NCI-H2107 treated with DMSO at 0.1 percent for 48 hours (cell line): ENCODE data around the gene EDARADD.
A peak's percentile ranks its signal among the peaks of the same experiment; 100 is the strongest.
"Not testable (repeated sequence)": the region's sequence is repeated elsewhere in the genome, so short reads cannot be mapped to it uniquely, and the experiment has no call there.

Source experiments
- DNase-seq: peaks from one replicate; lab custom pipeline; 2025; ENCODE audit not compliant: unreplicated experiment; lab: John Stamatoyannopoulos, UW

Gene EDARADD

DNA sequence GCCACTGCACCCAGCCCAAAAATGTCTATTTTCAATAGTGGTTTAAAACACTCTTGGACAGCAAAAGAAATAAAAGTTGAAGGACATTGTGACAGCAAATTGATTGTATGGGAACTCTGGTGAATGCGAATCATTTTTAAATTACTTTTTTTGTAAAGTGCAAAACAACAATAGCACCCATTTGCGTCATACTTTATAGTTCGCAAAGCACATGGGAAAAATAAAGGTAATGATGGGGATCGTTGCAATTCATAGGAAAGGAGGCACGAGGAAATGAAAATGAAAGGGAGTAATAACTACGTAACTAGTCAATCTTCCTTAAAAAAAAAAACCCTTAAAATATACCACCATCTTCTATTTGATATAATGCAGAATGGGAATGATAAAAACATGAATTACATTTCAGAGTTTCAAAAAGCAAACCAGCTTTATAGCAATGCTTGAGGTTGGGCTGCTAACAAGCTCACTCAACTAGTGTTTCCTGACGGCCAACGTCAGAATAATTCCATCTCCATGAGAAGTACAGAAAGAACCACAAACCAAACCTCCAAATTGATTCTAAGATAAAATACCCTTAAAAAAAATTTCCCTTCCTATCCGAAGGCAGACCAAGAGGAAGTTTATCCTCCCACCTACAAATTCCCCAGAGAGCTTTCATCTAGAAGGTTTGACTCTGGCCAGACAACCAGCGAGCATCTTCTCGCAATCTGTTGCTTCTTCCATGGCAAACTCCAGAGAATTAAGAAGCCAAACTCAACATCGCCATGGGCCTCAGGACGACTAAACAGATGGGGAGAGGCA, at the start of gene EDARADD:
Gene EDARADD, plus strand, starts transcription at position 606 of the 801 bp plus-strand sequence. Its CDS starts 159 bp downstream, at position 765.
- DNase-seq, result no peak

DNA sequence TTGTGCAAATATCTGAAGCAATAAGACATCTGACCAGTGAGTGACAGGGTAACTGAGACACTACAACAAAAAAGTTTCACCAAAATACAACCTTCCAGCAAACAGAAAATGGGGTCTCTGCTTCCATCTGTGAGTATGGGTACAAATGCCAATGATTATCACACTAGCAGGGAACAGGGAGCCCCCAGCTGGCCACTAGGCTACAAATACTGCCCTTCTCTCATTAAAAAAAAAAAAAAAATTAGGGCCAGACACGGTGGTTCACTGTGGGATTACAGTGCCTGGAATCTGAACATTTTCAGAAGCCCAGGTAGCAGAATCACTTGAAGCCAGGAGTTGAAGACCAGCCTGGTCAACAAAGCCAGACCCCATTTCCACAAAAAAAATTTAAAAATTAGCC, 48.4 kb upstream of the EDARADD start:
- peak; percentile 20 for DNase-seq

DNA sequence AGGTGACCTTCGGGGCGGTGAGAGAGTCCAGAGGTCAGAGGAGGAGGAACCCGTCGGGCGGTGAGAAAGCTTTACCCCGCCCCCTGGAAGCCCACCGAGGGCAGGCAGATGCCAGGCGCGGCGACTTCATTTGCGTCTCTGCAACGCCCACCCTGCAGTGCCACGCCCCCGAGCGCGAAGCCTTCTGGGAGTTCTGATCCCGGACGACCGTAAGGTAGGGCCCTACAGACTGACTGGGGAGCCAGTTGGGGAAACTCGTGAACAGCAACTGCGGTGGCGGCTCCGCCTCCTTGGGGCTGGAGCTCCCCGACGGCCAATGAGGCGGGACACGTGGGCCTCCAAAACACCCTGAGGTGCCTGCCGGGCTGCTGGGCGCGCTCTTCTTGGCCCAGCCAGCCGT, 46.0 kb upstream of the EDARADD start:
- no peak for DNase-seq

DNA sequence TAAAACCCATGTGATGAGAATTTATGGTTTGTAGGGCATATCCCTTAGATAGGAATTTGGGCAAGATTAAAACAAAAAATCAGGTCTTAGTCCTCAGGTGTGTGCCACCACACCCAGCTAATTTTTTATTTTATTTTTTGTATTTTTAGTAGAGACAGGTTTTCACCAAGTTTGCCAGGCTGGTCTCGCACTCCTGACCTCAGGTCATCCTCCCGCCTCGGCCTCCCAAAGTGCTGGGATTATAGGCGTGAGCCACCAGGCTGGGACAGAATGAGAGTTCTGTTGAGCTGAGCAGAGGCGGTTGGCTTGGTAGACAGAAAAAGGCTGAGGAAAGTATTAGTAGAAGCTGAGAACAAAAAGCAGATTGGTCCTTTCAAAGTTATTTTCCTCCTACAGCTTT, 43.8 kb upstream of the EDARADD start:
- DNase-seq, result no peak

DNA sequence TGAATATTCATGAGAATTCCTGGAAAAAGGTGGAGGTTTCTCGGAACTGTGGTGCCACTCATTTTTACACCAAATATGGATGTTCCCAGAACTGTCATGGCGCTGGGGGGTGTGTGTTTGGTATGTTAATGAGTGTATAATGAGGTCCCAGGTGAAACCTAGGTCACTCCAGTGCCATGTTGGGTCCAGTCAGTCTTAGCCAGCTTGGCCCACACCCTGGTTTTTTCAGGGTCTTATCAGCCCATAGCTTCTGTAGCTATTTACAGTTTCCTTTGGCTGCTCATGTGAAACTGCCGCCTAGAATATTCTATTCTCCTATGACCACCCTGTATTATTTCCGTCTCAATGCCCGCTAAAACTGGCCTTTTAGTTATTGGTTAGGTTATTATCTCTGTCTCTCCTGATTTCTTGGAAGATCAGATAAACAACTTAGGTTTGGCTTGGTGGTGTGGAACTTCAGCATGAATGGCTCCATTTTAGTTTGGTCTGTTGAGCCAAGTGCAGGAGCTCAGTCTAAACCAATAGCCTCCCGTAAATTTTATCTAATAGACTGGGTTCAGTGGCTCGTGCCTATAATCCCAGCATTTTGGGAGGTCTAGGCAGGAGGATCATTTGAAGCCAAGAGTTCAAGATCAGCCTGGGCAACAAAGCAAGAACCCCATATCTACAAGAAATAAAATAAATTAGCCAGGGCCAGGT, 42.1 kb upstream of the EDARADD start:
- no peak for DNase-seq

DNA sequence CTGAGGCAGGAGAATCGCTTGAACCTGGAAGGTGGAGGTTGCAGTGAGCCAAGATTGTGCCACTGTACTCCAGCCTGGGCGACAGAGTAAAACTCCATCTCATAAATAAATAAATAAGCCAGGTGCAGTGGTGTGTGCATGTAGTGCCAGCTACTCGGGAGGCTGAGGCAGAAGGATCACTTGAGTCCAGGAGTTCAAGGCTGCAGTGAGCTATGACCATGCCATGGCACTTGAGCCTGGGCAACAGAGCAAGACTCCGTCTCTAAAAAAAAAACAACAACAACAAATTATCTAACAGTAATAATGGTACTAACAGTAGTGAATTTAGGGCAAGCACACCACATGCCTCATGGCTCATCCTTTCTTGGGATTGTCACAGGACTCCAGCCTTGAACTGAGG, 41.3 kb upstream of the EDARADD start:
- not testable (repeated sequence) for DNase-seq

DNA sequence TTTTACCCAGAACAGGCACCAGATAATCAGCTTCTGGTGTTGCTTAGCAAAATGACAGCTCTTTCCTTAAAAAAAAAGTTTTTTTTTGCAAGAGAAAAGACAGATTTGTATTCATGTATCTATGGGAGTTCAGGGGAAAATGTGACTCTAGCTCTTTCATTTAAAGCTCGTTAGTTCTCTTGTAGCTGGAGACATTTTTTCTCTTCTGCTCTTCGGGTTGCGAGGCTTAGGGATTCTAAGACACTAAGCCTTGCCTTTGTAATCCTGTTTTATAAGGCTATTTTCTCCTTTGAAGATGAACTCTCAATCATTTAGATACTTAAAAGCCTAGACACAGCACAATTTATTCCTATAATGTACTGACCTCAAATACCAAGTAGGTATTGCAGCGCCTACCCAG, 40.3 kb upstream of the EDARADD start:
- no peak for DNase-seq

DNA sequence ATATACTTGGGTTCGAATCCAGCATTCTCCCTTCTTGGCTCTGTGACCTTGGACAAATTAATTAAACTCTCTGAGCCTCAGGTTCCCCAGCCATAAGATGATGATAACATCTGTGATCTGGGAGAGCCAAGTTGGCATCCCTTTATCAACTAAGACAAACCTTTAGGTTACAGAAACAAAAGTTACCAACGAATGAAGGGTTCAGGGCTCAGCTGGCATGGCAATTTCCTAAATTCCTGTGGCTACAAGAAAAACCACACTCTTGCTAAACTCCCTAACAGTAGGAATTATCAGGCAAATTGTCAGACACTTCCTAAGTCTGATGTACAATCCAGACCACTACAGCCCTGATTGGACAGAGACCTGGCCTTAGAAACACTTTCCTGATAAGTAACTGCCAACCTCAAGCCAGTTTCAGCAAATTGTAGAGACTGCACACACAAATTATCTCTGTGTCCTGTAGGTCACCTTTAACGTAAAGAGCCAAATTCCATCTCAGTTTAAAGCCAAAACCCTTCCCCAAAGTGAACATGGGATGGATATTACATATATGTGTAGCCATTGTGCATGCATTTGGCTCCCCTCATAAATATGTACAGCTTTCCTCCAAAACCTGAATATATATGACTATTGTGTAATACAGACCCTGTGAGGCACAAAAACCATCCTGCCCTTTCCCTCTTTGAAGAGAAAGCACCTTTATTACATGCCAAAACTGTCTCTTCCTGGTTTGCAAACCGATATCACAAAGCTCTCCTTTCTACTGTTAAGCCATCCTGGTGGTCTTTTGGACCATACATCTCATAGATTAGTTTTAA, 39.5 kb upstream of the EDARADD start:
- no peak for DNase-seq

DNA sequence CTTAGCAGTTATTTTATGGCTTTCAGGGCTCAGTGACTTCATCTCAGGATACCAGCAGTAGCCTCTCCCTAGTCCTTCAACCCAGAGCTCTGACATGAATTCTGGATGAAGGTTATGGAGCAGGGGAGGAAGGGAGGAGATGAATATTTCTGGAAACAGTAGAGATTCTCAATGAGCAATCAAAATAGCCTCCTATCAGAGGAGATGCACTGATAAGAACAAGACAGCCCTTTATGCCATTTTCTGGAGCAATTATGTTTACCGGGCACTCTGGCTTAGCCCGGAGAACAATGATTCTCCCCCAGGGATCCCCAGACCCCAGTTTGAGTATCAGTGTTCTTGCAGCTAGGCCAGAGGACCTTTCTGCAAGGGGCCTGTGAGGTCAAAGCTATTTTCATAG, 37.9 kb upstream of the EDARADD start:
- no peak for DNase-seq

DNA sequence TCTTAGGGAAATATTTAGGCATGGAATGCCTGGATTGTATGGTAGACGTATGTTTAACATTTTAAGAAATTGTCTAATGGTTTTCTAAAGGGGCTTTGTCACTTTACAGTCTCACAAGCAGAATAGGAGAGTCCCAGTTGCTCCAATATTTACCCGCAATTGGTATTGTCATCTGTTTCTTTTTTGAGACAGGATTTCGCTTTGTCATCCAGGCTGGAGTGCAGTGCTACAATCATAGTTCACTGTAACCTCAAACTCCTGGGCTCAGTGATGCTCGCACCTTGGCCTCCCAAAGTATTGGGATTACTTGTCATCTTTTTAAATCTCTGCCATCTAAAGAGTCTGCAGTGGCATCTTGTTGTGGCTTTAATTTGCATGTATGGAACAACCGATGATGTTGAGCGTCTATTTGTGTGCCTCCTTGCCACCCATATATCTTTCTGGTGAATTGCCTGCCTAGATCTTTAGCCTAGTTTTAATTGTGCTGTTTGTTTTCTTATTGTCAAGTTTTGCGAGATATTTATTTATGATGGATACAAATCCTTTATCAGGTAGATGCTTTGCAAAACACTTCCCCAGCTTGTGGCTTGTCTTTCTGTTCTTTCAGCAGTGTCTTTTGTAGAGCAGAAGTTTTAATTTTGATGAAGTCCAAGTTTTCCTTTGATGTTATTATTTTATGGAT, 32.0 kb upstream of the EDARADD start:
- DNase-seq, result no peak

DNA sequence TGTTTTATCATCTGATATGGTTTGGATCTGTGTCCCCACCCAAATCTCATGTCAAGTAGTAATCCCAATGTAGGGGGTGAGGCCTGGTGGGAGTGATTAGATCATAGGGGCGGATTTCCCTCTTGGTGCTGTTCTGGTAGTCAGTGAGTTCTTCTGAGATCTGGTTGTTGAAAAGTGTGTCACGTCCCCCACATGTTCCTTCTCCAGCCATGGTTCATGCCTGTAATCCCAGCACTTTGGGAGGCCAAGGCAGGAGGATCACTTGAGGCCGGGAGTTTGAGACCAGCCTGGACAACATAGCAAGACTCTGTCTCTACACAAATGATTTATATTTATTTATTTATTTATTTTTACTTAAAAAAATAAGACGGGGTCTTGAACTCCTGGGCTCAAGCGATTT, 30.8 kb upstream of the EDARADD start:
- no peak for DNase-seq

DNA sequence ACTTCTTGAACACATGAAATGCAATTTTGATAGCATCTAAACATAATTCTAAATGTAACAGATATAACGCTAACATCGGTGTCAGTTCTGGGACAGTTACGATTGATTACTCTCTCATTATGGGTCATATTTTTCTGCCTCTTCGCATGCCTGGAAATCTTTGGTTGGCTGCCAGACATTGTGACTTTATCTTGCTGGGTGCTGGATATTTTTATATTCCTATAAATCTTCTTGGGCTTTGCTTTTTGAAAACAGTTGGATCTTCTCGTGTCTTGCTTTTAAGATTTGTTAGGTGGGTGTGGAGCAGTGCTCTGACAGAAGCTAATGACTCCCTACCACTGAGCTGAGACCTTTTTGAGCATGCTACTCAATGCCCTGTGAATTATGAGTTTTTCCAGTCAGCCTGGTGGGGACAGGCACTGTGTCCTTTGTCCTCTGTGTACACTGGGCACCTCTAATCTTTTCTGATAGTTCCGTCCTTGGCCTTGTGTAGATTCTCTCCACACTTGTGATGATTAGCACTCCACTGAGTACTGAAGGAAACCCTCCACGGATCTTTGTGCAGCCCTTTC, 28.0 kb upstream of the EDARADD start:
- DNase-seq, result no peak

DNA sequence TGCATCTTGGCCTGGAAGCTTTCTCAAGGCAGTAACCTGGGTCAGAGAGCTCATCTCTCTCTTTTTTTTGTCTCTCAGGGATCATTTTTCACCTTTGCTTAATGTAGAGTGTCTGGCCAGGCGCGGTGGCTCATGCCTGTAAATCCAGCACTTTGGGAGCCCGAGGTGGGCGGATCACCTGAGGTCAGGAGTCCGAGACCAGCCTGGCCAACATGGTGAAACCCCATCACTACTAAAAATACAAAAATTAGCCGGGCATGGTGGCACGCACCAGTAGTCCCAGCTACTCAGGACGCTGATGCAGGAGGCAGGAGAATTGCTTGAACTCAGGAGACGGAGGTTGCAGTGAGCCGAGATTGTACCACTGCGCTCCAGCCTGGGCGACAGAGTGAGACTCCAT, 27.4 kb upstream of the EDARADD start:
- not testable (repeated sequence) for DNase-seq

DNA sequence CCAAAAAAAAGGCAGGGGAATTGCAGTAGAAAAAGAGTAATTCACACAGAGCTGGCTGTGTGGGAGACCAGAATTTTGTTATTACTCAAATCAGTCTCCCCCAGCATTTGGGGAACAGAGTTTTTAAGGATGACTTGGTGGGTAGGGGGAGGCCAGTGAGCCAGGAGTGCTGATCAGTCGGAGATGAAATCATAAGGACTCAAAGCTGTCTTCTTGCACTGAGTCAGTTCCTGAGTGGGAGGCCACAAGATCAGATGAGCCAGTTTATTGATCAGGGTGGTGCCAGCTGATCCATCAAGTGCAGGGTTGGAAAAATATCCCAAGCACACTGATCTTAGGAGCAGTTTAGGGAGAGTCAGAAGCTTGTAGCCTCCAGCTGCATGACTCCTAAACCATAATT, 23.7 kb upstream of the EDARADD start:
- no peak for DNase-seq

DNA sequence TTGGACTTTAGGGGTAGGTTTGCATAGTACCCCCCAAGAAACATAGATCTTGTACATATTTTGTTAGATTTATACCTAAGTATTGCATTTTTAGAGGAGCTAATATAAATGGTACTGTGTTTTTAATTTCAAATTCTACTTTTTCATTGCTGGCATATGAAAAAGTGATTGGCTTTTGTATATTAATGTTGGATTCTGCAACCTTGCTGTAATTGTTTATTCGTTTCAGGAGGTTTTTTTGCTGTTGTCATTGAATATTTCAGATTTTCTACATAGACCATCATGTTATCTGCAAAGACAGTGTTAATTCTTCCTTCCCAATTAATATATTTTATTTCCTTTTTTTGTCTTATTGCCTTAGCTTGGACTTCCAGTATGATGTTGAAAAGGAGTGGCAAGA, 23.0 kb upstream of the EDARADD start:
- no peak for DNase-seq

DNA sequence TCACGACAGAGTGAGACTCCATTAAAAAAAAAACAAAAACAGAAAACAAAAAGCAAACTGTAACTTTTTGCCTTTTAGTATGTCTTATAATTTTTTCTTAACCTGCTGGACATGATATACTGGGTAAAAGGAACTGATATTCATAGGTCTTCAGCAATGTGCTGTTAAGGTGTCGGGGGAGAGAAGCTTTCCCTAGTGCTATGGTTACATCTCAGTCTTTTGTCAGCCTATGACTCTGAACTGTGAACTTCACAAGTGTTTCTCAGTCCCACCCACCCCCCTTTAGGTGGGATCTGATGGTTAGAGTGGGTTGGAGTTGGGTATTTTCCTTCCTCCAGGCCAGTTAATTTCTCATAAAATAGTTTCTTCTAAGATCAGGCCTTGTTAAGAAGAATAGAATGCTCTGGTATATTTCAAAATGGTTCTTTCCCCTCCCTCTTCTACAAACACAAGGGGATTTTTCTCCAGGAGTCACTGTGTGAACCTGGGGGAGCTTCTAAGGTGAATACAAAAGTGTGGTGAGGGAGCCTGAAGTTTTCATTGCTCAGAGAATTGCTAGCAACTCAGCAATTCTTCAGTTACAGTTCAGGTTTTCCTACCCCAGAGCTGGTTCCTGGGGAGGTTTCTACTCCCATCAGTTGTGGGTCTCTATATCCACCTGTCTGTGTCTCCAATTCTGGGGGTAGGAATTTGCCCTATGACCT, 16.1 kb upstream of the EDARADD start:
- no peak for DNase-seq

DNA sequence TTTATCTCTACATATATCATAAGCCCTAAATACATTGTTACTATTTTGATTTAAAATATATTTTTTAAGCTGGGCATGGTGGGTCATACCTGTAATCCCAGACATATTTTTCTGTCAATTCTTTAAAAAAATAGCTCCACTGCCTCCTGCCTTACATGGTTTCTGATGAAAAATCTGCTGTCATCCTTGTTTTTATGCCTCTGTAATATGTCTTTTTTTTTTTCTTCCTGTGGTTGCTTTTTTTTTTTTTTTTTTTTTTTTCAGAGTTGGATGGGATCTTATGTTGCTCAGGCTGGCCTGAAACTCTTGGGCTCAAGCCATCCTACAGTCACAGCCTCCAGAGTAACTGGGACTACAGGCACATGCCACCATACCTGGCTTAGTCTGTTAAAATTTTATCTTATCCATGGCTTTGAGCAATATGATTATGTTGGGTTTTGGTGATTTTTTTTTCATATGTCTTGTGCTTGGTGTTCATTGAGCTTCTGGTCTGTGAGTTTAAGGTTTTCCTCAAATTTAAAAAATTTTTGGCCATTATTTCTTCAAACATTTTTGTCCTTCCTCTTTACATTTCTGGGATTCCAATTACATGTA, 12.4 kb upstream of the EDARADD start:
- DNase-seq, result no peak

DNA sequence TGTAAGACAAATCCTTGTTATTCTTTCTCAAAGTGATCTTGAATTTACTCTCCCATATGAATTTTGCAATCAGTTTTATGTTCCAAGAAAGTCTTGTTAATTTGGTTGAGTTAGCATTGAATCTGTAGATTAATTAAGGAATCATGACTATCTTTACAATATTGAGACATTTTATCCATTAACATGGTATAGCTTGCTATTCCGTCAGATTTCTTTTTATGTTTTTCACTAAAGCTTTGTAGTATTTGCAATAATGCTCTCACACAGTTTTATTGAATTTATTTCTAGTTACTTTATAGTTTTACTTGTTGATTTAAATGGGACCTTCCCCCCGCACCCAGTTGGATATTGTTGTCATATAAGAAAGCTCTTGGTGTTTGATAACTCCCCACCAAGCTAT, 5.8 kb upstream of the EDARADD start:
- DNase-seq, result no peak

DNA sequence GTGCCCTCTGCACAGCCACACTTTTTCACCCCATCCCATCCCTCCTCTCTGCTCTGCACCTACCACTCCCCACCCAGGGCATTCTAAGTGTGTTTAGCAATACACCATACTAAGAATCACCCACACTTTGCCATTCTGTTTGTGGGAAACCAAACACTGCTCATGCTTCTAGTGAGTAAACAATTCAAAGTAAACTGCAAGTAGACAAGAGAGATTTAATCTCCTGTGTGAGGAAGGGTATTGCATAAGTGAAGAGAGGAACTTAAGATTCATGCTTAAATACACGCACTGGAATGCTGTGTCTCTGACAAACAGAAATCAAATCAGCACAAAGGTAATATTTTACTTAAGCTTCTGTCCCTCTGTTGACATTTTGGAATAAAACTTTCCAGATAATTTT, 4.8 kb upstream of the EDARADD start:
- DNase-seq, result no peak

DNA sequence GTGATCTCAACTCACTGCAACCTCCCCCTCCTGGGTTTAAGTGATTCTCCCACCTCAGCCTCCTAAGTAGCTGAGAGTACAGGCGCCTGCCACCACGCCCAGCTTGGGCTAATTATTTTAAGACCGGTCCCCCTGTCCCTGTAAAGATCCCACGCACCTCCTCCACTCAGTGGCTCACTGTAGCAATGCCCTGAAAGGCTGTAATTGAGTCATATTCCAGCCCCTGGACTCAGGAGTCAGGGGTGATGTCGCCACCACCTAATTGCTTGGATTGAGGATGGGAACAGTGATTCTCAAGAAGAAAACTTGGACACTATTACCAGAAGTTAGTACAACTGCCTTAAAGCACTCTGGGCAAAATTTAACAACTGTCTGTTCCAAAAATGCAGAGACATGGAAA, 3.1 kb upstream of the EDARADD start:
- no peak for DNase-seq
